Right forelimb (tissue), 1 donor: ENCODE data around the gene DUSP5.
"Not testable (repeated sequence)": the region's sequence is repeated elsewhere in the genome, so short reads cannot be mapped to it uniquely, and the experiment has no call there.

Experiments
- DNase-seq: peaks from one replicate; pipeline ENCODE4 v3.0.0-alpha.2; 2018

The DUSP5 gene, protein sequence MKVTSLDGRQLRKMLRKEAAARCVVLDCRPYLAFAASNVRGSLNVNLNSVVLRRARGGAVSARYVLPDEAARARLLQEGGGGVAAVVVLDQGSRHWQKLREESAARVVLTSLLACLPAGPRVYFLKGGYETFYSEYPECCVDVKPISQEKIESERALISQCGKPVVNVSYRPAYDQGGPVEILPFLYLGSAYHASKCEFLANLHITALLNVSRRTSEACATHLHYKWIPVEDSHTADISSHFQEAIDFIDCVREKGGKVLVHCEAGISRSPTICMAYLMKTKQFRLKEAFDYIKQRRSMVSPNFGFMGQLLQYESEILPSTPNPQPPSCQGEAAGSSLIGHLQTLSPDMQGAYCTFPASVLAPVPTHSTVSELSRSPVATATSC

DNA sequence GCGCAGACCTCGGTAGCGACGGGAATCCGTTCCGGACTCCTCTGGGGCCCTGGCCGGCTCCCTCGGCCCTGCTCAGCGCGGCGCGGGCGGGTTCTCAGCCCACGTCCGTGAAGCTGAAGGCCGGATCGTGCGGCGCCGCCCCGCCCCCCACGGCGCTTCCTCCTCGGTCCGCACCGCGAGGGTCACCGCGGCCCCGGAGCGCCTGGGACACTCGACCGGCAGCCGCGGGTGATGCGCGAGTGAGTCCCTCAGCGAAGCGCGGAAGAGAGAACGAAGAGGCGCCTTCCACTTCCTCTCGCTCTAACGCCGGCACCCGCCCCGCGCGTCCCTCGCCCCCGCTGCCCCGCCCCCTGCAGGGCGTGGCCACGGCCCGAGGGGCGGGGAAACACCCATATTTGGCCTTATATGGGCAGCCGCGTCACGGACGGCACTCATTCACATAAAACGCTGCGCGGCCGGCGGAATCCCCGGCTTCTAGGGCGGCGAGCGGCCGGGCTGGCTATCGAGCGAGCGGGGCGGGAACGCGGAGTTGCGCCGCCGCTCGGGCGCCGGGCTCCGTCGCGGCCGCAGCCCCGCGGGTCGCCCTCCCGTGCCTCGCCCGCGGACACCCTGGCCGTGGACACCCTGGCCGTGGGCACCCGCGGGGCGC lies at the start of gene DUSP5:
DUSP5 (plus strand) TSS at position 470 of the 649 bp plus-strand sequence. CDS start 215 bp downstream, outside the sequence.
- peak; percentile 97 for DNase-seq

DNA sequence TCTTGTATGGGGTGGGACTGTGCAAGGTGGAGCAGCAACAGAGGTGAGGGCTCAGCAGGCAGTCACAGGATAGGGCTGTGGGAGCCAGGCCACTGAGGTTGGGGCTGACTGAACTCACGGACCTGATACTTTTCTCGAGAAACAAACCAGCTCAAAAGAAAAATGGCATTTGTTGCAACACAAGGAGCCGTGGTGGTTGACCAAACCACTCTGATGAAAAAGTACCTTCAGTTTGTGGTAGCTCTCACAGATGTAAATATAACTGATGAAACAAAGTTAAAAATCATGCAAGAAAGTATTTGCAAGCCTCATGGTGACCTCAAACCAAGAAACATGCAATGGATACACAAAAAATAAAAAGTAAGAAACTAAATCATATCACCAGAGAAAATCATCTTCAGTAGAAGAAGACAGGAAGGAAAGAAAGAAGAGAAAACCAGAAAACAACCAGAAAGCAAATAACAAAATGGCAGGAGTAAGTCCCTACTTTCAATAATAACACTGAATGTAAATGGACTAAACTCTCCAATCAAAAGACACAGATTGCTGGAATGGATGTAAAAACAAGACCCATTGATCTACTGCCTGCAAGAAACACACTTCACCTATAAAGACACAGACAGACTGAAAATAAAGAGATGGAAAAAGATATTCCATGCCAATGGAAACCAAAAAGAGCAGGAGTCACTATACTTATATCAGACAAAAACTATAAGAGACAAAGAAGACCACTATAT lies 48.9 kb upstream of the DUSP5 start:
- no peak for DNase-seq

GRCh38 chr10:110455446-110455845 lies 42.3 kb upstream of the DUSP5 start:
- DNase-seq = no peak

DNA sequence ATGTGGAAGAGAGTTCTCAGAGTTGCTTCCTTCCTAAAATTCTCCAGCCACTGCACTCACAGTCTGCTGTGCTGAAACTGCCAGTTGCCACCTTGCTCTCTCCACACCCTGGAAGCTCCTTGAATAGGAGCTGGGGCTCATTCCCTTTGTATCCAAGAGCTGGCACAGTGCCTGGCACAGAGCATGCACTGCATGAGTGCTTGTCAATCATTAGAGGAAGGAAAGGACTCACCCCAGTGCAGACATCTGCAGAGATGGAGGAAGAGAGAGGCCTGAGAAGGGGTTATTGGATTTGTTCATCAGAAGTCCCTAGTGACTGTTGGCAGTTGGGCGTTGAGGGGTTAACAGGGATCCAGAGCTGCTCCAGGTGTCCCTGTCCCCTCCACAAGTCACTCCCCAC lies 41.7 kb upstream of the DUSP5 start:
- no peak for DNase-seq

DNA sequence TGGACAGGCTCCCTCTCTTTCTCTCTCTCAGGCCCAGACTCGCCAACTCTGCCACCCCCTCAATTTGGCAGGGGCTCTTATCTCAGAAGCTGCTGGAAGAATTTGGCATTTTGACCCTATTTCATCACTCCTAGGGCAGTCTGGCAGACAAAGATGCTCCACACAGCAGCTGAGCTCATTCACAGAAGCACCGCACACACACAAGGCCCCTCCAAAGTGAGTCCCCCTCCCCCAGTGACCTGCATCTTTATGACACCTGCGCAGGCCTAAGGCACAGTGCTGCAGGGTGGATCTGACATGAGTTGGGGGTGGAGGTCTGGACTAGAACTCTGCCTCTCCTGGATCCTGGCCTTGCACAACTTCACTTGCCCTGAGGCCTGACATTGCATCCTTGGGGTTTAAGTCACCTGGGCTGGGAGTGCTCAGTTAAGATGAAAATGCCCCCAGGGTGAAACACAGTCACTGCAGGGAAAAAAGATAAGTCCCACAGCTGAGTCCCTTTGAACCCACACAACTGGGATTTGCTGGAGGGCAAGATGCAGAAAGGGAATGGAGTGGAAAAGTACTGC lies 41.1 kb upstream of the DUSP5 start:
- no peak for DNase-seq

GRCh38 chr10:110457851-110458250 lies 39.9 kb upstream of the DUSP5 start:
- no peak for DNase-seq

DNA sequence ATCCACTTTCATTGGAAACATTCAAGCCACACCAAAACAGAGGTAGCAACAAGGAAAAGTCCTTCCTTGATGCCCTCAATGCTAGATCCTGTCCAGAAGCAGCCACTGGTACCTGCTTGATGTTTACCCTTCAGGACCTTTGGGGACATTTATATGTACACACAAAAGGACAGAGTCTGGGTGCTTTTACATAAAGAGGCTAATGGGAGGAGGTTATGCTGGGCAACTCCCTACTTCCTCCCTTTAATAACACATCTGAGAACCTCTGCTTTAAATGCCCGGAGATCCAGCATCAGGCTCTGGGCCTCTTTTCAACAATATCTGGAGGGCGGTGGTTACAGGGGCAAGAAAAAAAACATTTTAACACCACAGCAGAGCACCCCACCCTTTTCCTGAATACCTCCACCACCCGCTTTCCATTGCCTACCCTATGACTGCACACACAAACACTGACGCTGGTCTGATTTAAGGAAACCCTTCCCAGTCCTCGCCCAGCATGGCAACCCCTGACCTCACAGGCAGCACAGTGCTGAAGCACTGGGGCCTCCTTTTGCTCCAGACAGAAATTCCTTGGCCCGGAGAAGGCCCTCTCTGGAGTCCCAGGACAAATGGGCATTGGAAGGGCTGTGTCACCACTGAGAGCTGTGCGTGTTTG lies 39.3 kb upstream of the DUSP5 start:
- no peak for DNase-seq

DNA sequence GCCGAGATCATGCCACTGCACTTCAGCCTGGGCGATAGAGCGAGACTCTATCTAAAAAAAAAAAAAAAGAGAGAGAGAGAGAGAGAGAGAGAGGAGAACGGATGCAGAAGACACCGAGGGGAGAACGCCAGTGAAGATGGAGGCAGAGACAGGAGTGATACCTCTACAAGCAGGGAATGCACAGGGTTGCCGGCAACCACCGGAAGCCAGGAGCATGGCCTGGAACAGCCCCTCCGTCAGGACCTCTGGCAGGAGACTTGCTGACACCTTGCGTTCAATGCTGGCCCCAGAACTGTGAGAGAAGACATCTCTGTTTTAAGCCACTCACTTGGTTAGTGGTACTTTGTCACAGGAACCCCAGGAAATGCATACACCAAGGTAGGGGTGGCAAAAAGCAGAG lies 38.1 kb upstream of the DUSP5 start:
- no peak for DNase-seq

DNA sequence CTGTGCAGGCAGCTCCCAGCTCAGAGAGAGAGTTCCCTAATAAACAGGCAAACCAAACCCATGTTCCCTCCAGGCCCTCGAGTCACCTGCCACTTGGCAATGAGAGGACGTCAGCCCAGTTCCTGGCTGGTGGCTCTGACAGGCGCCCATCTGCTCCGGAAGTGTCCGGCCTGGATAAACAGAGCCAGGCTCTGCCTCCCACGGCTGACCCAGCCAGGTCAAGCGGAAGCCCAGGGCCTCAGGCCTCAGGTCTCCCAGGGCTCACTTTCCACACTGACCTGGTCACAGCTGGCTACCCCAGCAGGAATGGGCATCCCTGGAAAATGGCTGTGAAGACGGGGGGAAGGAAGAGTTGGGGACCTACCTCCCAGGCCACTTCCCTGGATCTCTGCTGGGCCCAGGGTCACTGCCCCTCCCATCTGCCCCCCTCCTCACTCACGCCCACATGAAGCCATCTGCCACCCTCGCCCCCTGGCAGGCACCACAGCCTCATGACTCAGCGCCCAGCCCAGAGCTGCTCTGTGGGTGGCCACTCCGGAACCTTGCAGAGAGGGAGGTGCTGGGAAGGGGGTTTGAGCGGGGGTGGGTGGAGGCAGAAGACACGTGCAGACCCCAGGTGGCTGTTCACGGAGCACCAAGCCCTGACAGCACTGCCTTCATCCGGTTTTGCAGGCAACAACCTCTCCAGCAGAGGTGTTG lies 37.4 kb upstream of the DUSP5 start:
- DNase-seq = no peak

DNA sequence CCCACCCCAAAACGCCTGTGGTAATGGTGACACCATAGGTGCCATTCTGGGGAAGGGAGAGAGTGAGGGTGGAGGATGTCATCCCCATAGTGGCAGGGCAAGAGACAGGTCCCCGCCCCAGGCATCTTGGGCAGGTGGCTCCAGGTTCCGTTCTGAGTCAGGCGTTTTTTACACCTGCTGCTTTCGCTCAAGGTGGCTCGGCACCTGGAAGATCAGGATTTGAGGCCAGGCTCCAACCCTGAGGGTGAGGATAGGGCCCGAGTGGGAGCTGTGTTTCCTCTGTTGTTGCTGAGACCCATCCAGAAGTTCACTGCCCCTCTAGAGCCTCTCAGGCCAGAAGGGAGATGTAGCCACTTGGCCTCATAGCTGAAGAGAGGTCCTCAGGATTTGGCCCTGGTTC lies 36.6 kb upstream of the DUSP5 start:
- DNase-seq = no peak

DNA sequence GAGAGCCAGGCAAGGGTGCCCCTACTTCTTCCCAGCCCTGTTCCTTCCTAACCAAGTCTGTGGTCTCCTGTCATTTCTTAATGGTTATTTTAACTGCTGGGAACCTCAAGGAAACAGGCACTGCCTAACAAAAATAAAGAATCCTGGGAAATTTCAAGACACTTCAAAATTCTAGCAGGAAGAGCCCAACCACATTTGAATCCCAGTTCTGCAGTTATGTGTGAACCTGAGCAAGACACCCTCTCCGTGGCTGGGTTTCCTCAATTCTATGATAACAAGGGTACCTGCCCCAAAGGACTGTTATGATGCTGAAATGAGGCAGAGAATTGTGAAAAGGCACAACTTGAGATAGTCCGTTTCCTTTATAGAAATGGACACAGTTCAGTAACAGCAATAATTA lies 36.2 kb upstream of the DUSP5 start:
- DNase-seq = no peak

GRCh38 chr10:110462166-110463095 lies 35.3 kb upstream of the DUSP5 start:
- no peak for DNase-seq

- DNase-seq = not testable (repeated sequence)
Measured at GRCh38 chr10:110468258-110468657, 29.4 kb upstream of the DUSP5 start.

GRCh38 chr10:110470541-110470940 lies 27.2 kb upstream of the DUSP5 start:
- DNase-seq = not testable (repeated sequence)

- no peak for DNase-seq
Measured at GRCh38 chr10:110471566-110472139, 26.1 kb upstream of the DUSP5 start.

- no peak for DNase-seq
Measured at GRCh38 chr10:110474017-110474416, 23.7 kb upstream of the DUSP5 start.

- no peak for DNase-seq
Measured at GRCh38 chr10:110474826-110475225, 22.9 kb upstream of the DUSP5 start.

DNA sequence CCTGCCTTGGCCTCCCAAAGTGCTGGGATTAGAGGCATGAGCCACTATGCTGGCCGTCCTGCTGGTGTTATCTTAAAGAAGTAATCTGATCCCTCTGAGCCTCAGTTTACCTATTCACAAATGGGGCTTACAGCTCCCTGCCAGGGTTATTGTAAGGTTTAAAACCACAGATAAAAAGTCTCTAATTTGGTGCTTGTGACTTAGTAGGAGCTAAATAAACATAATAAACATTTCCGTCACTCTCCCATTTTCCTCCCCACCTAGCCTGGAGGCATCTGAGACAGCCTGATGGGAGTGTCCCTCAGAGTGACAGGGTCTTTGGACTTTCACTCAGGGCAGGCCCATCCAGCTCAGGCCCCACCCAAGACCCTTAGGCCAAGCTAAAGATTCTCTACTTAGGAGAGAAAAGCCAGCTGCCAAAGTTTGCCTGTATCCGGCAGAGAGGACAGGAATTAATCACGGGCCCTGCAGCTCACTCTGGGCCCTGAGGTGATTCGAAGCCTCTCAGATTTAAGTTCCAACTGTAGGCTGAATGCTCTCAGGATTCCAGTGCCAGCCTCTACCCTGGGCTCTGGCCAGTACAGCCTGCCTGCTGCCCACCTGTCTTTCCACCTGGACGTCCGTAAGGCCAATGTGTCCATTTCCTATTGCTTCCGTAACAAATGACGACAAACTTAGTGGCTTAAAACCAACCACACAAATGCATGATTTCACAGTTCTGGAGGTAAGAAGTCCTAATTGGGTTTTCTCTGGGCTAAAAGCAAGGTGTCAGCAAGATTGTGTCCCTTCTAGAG lies 21.8 kb upstream of the DUSP5 start:
- no peak for DNase-seq

DNA sequence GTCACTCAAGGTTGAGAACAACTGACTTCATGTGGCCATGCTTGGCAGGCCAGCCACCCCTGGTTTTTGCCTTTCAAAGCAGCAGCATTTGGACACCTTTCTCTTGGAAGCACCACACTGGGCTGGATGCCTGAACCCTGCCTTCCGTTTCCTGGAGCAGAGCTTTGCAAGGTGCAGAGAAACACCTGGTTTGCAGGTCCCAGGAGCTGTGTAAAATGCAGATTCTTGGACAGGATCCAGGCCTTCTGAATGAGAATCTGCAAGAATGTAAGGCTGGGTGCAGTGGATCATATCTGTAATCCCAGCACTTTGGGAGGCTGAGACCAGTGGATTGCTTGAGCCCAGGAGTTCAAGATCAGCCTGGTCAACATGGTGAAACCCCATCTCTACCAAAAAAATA lies 18.0 kb upstream of the DUSP5 start:
- no peak for DNase-seq

DNA sequence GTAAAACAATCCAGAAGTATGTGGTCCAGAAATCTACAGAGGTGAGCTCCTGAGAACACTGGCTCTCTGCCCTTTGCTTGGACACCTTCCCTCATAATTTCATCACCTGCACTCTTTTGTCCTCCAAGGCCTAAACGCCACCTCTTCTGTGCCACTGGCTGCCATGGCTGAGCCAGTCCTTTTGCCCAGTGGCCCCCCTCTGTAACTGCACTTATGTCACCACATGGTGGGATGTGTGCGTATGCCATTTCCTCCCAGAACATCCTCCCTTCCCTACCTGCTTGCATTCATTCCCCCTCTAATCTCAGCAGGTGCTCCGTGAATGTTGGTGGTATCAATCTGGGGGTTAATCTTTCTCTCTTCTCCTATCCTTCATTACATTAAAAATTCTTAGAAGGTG lies 17.3 kb upstream of the DUSP5 start:
- DNase-seq = no peak
